ENCODE measurements around the gene PROSER3. TPM values are rescaled to one million over a fixed set of nuclear protein-coding genes. Genes with fewer than 3 reads are reported as not detected.
"Not testable (repeated sequence)": the region's sequence is repeated elsewhere in the genome, so short reads cannot be mapped to it uniquely, and the experiment has no call there.

Gene PROSER3
- total and polyA plus RNA-seq, 2 of the 4 experiments (the other 2 are of a cell fraction) = 5.4 to 21.8 TPM

DNA sequence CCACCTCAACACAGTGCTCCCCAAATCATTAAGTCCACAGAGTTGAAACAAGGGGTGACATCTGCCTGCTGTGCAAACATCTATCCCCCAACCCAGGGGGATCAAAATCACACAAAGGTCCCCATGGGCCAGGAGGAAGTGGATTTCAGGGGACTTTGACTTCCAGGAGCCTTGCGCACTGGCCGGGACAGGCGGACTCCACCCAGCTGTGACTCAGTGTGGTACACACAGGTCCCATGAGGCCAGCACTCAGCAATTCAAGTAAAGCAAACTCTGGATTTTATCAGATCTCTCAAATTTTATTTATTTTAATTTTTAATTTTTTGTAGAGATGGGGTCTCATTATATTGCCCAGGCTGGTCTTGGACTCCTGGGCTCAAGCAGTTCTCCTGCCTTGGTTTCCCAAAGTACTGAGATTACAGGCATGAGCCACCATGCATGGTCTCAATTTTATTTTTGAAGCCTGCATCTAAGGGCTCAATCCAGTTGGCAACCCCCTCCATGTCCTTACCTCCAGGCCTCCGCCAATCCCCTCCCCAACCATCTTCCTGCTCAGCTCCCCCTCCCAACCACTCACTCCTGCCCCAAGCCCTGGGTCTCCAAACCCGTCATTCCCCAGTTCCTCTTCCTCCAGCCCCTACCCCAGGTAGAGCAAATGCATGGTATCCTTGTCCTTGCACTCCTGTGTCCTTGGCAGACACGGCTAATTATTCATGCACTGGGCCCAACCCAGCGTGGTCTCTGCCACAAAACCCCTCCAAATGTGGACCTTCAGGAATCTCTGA is 35.6 kb downstream of the PROSER3 start:
- Histone ChIP-seq H3K4me3 (ENCODE audit: insufficient read depth, low read depth, low read length) (no peak overlapping the region), H2AFZ (replicated peaks; ENCODE audit: low read length, poor library complexity) (no peak overlapping the region), H3K79me1 (ENCODE audit: low read depth in 1 of 2, low read length in 2 of 2) (no peaks in the 10 kb centered on the region), H3K4me1 (ENCODE audit: control insufficient read depth, insufficient read depth, low read length) (no peaks in the 10 kb centered on the region), H3K14ac (replicated peaks; ENCODE audit: low read depth, low read length) (no peak overlapping the region), H3K18ac (ENCODE audit: low read depth, low read length) (no peak overlapping the region), H3K9ac (ENCODE audit: low read depth, low read length) (no peak overlapping the region), H4K8ac (ENCODE audit: low read depth in 2 of 2, low read length in 2 of 2) (no peak overlapping the region), H3K36me3 (ENCODE audit: control insufficient read depth, insufficient read depth, low read length) (no peaks in the 10 kb centered on the region), H3K56ac (ENCODE audit: extremely low read depth, insufficient read depth, low read length) (no peak overlapping the region), H3K4ac (ENCODE audit: low read depth, low read length) (no peak overlapping the region), H4K5ac (ENCODE audit: low read depth, low read length) (no peak overlapping the region), H4K91ac (ENCODE audit: insufficient read depth, low read depth, low read length) (no peak overlapping the region), H2BK5ac (ENCODE audit: low read depth, low read length, poor library complexity, severe bottlenecking) (no peak overlapping the region), H3K23ac (ENCODE audit: low read depth, low read length) (no peak overlapping the region), H3K9me1 (ENCODE audit: insufficient read depth, low read length) (no peaks in the 10 kb centered on the region), H3K27me3 (ENCODE audit: control insufficient read depth, insufficient read depth, low read length) (peaks cover 27% of the 10 kb centered on the region), H3K27ac (ENCODE audit: insufficient read depth, low read length) (no peak overlapping the region), H3K9me3 (ENCODE audit: control insufficient read depth, insufficient read depth, low read length) (no peaks in the 10 kb centered on the region), H3K4me2 (ENCODE audit: low read depth, low read length) (no peak overlapping the region), H4K20me1 (ENCODE audit: insufficient read depth, low read length) (no peaks in the 10 kb centered on the region), H2BK15ac (ENCODE audit: low read depth, low read length) (no peak overlapping the region), H2BK20ac (ENCODE audit: low read depth, low read length) (no peak overlapping the region), H2BK120ac (ENCODE audit: low read depth, low read length) (no peak overlapping the region), H2AK9ac (replicated peaks; ENCODE audit: low read depth, low read length, poor library complexity) (no peak overlapping the region), H2AK5ac (ENCODE audit: low read depth, low read length) (no peak overlapping the region)
- ATAC-seq (ENCODE audit: low read depth) (no peak), DNase-seq (no peak)
- intact Hi-C loops (cut with micrococcal nuclease) = no loop called here
- 83% methylated on average over 4 of the region's 7 CpGs; no CpG with 5 or more reads in 1 of the 2 experiments for WGBS, 2 experiments (ENCODE audit: extremely low coverage in 2 of 2, insufficient read length in 1 of 2)
- ChIA-PET CTCF (no interaction called here), POLR2A (ENCODE audit: unreplicated experiment) (no interaction called here)
- in situ Hi-C loops (cut with MboI; ENCODE audit: low sequenced_read_pairs) = no loop called here
- TF ChIP-seq CEBPB (IDR thresholded peaks at IDR 0.05; ENCODE audit: low read depth, low read length) (no peak), POLR2A (IDR thresholded peaks at IDR 0.05; ENCODE audit: low read depth, low read length) (no peak), RFX5 (IDR thresholded peaks at IDR 0.05; ENCODE audit: low read depth, low read length) (no peak), BHLHE40 (IDR thresholded peaks at IDR 0.05; ENCODE audit: low read depth, low read length) (no peak), NFE2L2 (IDR thresholded peaks at IDR 0.05; ENCODE audit: low read depth, low read length) (no peak), RAD21 (IDR thresholded peaks at IDR 0.05; ENCODE audit: low read length) (no peak)
- no TSS peak for BruUV-seq (replicated peaks)
- dilution Hi-C loops (cut with HindIII; ENCODE audit: low sequenced_read_pairs, unreplicated experiment) = no loop called here

DNA sequence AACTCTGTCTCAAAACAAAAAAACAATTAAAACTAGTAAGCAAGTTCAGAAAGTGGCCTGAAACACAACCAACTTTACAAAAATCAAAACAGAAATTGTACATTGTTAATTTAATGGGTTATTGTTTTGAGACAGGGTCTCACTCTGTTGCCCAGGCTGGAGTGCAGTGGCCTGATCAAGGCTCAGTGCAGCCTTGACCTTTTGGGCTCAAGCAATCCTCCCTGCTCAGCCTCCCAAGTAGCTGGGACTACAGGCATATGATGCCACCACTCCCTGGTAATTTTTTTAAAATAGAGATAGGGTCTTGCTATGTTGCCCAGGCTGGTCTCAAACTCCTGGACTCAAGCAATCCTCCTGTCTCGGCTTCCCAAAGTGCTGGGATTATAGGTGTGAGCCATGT is 37.6 kb downstream of the PROSER3 start:
- dilution Hi-C loops (cut with HindIII; ENCODE audit: low sequenced_read_pairs, unreplicated experiment); H3K9me1 ChIP-seq (ENCODE audit: insufficient read depth, low read length); H4K20me1 ChIP-seq (ENCODE audit: insufficient read depth, low read length); DNase-seq; POLR2A ChIA-PET (ENCODE audit: unreplicated experiment); H3K79me1 ChIP-seq (ENCODE audit: low read depth in 1 of 2, low read length in 2 of 2); H2AFZ ChIP-seq (replicated peaks; ENCODE audit: low read length, poor library complexity); H2AK9ac ChIP-seq (replicated peaks; ENCODE audit: low read depth, low read length, poor library complexity); H3K27ac ChIP-seq (ENCODE audit: insufficient read depth, low read length); H2BK15ac ChIP-seq (ENCODE audit: low read depth, low read length); H3K4me2 ChIP-seq (ENCODE audit: low read depth, low read length); H3K14ac ChIP-seq (replicated peaks; ENCODE audit: low read depth, low read length); BruUV-seq (replicated peaks); H3K9me3 ChIP-seq (ENCODE audit: control insufficient read depth, insufficient read depth, low read length); H3K9ac ChIP-seq (ENCODE audit: low read depth, low read length); intact Hi-C loops (cut with micrococcal nuclease); H3K4me1 ChIP-seq (ENCODE audit: control insufficient read depth, insufficient read depth, low read length); H3K4ac ChIP-seq (ENCODE audit: low read depth, low read length); H4K91ac ChIP-seq (ENCODE audit: insufficient read depth, low read depth, low read length); H4K8ac ChIP-seq (ENCODE audit: low read depth in 2 of 2, low read length in 2 of 2); H3K56ac ChIP-seq (ENCODE audit: extremely low read depth, insufficient read depth, low read length); H3K23ac ChIP-seq (ENCODE audit: low read depth, low read length); H2AK5ac ChIP-seq (ENCODE audit: low read depth, low read length); H3K18ac ChIP-seq (ENCODE audit: low read depth, low read length); ATAC-seq (ENCODE audit: low read depth); H2BK20ac ChIP-seq (ENCODE audit: low read depth, low read length); H4K5ac ChIP-seq (ENCODE audit: low read depth, low read length); H2BK5ac ChIP-seq (ENCODE audit: low read depth, low read length, poor library complexity, severe bottlenecking); H3K36me3 ChIP-seq (ENCODE audit: control insufficient read depth, insufficient read depth, low read length); in situ Hi-C loops (cut with MboI; ENCODE audit: low sequenced_read_pairs); H3K4me3 ChIP-seq (ENCODE audit: insufficient read depth, low read depth, low read length); H2BK120ac ChIP-seq (ENCODE audit: low read depth, low read length): not testable (repeated sequence)
- H3K27me3 ChIP-seq (ENCODE audit: control insufficient read depth, insufficient read depth, low read length) = peaks cover 30% of the 10 kb centered on the region
- WGBS, 2 experiments (ENCODE audit: extremely low coverage in 2 of 2, insufficient read length in 1 of 2) = no CpG with 5 or more reads among the region's 1 CpG
- CTCF ChIA-PET = interaction anchor here (1.1 kb wide), 1 partner anchor 9 kb away, joined by 3 read pairs; no protein-coding TSS in a partner anchor

All from IMR-90 (cell line).